GM21576 (cell line): ENCODE measurements around the gene ATXN7L1.
A peak's percentile ranks its signal among the peaks of the same experiment; 100 is the strongest.

Source experiments
- ATAC-seq: cut with Tn5 transposase; IDR thresholded peaks from one replicate; pipeline ENCODE4 v1.9.1; 2021; ENCODE audit warnings: mild to moderate bottlenecking, moderate library complexity; ENCODE audit not compliant: unreplicated experiment

The ATXN7L1 gene

DNA sequence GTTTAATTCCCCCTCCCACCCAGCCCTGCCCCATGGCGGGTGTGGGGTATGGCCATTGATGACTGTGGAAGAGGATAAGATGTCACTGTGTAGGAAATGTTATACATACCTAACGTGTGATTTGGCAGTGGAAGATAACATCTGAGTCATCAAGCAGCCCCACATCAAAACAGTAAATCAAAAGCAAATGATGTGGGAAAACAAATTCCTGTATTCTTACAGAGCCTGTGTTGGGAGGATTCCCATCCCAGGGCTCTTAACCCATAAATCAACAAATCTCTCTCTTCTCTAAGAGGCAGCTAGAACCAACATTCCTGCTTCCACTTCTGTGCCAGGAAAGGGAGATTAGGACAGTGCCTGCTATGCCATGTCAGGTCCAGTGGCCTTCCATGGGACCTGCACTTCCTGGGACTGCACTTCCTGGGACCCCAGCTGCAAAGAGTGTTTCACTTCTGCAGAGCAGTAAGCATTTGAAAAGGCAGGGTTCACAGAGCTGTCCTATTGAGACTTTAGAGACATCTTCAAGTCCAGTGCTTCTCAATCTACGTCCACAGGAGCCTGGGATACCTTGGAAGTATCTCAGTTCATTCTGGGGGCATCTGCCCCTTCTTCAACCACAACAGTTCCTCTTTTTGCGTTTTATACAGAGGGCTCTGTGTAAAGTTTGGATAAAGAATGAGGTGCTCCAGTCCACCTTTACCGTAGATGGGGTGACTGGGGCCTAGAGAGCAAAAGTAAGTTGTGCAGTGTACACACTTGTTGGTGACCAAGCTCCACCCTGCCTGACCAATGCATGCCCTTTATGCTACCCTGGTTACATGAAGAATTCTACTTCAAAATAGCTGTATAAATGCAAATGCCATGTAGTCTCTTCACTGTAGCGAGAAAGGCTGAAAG, 45.7 kb downstream of the ATXN7L1 start:
- no peak for ATAC-seq

- ATAC-seq = no peak
Observed at GRCh38 chr7:105829681-105830322, 46.6 kb downstream of the ATXN7L1 start.

DNA sequence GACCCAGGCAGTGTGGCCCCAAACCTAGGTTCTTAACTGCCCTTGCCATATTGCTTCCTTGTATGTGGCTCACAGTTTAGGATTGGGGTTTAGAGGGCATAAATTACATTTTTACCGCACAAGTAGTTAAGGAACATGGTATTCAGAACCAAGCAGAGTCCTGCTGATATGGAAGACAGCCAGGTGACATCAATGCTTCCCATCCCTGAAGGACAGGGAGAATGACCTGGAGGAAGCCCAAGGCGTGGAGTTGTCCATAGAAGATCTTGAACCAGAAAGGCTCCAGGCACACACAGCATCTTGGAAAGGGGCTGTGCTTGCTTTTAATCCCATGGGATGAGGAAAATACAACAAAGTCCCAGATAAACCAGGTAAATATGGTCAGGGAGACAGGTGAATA, 48.3 kb downstream of the ATXN7L1 start:
- ATAC-seq = no peak

DNA sequence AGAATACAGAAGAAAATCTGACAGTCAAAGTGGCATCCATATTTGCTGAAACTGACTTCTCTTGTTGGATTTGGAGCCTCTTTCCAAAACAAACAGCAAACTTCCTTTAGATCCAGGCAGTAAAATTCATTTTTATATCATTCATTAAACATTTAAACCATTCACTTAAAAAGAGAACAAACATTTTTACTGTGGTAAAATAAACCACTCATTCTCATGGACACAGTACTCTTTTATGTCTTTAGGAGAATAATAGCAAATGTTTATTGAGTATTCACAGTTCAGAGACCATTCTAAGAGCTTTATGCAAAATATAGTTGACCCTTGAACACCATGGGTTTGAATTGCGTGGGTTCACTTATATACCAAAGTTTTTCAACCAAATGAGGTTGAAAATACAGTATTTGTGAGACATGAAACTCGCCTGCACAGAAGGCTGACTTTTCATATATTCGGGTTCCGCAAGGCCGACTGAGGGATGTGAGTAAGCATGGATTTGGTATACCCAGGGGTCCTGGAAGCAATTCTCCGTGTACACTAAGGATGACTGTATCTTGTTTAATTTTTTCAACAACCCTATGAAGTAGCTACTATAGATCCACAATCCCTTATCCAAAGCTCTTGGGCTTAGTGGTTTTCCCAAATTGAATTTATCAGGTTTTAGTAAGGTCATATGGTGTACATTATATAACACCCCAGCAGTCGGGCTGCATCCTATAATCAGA, 49.1 kb downstream of the ATXN7L1 start:
- ATAC-seq = no peak

- ATAC-seq = no peak
Observed at GRCh38 chr7:105826143-105826542, 50.3 kb downstream of the ATXN7L1 start.

GRCh38 chr7:105825371-105825770, 51.0 kb downstream of the ATXN7L1 start:
- no peak for ATAC-seq

- ATAC-seq = no peak
Observed at GRCh38 chr7:105822806-105823205, 53.6 kb downstream of the ATXN7L1 start.

- no peak for ATAC-seq
Observed at GRCh38 chr7:105821527-105821926, 54.9 kb downstream of the ATXN7L1 start.

DNA sequence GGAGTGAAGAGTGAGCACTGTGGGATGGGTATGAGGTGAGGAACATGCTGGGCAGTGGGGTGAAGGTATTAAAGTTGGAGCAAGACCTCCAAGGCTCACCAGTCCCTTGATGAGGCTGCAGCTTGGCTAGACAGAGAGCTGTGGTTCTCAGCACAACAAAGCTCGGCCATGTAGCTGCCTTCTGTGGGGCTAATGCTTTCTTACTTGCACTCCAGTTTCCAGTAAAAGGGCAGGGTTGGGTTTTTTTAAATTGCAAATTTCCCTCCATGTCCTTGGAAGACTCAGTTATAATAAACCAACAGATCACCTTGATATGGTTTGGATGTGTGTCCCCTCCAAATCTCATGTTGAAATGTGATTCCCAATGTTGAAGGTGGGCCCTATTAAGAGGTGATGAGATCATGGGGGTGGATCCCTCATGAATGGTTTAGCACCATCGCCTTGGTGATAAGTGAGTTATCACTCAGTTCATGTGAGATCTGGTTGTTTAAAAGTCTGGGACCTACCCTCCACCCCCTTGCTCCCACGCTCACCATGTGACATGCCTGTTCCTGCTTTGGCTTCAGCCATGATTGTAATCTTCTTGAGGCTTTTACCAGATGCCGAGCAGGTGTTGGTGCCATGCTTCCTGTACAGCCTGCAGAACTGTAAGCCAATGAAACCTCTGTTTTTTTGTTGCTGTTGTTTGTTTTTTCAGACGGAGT, 55.9 kb downstream of the ATXN7L1 start:
- no peak for ATAC-seq

GRCh38 chr7:105819559-105819958, 56.8 kb downstream of the ATXN7L1 start:
- no peak for ATAC-seq

DNA sequence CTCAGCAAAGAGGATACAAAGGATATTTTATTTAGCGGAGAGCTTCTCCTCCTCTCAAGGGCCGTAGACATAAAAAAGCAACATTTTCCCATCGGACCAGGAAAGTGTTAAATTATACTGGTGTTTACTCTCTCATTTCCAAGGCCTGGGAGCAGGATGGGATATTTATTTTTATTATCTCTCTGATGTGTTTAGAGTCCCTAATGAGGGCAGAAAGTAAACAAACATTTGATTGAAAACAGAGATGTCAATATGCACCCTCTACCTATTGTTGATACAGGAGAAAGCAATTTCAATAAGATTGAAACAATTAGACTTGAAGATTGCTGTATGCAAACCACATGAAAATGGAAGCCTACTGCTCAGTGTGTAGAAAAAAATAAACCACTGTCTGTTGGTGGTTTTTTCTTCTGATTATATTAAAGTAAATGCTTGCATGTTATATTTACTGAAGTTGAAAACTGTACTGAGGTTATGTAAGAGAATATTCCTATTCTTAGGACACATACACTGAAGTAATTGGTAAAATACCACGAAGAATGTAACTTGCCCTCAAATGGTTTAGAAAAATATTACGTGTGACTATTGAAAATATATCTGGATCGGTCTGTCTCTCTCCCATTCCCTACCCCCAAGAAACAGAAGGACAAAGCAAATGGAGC, 59.3 kb downstream of the ATXN7L1 start:
- ATAC-seq = no peak

DNA sequence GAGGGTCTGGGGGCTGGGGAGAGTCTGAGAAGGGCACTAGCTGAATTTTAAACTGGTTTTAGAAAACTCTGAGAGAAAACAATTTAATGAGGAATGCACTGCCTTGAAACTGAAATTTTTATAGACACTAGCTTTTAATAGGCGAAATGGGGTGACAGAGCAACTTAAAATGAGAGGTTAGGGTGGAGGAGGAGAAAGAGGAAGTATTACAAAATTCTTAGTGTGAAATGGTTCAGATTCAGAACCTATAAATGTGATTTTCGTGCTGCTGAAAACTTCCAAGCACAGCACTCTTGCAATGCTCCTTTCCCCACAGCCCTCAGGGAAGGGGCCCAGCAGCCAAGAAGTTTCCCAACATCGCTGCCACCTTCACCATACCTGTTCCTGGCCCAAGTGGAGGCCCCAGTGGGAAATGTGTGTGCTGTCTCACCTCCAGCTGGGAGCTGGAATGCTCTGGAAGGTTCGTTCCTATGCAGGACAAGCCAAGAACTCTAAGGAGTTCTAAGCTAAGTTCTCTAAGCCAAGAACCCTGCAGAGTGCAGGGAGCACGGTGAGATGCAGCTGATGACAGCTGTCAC, 60.0 kb downstream of the ATXN7L1 start:
- ATAC-seq = no peak

- no peak for ATAC-seq
Observed at GRCh38 chr7:105815576-105815975, 60.8 kb downstream of the ATXN7L1 start.

GRCh38 chr7:105814481-105814880, 61.9 kb downstream of the ATXN7L1 start:
- ATAC-seq = no peak

- ATAC-seq = no peak
Observed at GRCh38 chr7:105811189-105811847, 65.1 kb downstream of the ATXN7L1 start.

DNA sequence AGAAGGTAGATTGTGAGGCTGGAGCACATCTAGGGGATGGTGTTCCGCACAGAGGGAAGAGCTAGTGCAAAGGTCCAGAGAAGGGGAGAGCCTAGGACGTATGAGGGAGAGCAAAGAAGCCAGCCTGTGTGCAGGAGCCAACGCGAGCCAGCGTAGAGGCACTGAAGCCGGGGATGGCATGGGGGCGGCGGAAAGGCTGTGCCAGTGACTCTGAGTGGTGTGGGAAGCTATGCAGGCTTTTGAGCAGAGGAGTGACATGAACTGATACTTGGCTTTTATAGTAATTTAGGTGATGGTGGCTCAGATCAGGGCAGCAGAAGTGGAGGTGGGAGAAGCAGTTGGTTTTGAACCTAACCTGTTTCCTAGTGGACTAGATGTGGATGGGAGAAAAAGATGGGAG, 65.8 kb downstream of the ATXN7L1 start:
- no peak for ATAC-seq

GRCh38 chr7:105808703-105809590, 67.5 kb downstream of the ATXN7L1 start:
- peak; percentile 95 for ATAC-seq

- ATAC-seq = no peak
Observed at GRCh38 chr7:105808209-105808608, 68.2 kb downstream of the ATXN7L1 start.

DNA sequence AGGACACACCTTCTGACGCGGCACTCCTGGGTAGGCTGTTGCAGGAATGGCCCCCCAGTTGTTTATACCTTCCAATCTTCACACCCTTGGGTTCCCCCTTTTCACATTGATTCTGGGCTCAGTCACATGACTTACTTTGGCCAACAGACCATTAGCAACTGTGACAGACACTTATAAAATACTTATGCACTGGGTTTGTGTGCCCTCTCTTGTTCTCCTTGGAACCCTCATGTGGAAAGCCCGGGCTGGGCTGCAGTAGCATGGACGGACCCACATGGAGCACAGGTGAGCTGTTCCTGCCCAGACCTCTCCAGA, 69.0 kb downstream of the ATXN7L1 start:
- ATAC-seq = no peak
